ENCODE data around the gene GBE1. TPM values are rescaled to one million over a fixed set of nuclear protein-coding genes. Genes with fewer than 3 reads are reported as not detected.

GBE1 gene
- total and polyA plus RNA-seq, 10 of the 15 experiments (the other 5 are each of a cell fraction or from before 2014, with no cell fraction given), result 21.4 to 62.2 (median 41.5) TPM

GRCh38 chr3:81463781-81464180, 297.7 kb downstream of the GBE1 start:
- no peaks in the 10 kb centered on the region for H3K9me3 ChIP-seq (replicated peaks; ENCODE audit: control insufficient read depth, insufficient read depth, low read length)
- 43% methylated on average over 3 of the region's 3 CpGs for WGBS (ENCODE audit: insufficient coverage, insufficient replicate concordance, low lambda C conversion rate, missing lambda C conversion rate)
- no peak overlapping the region for H2AFZ ChIP-seq (ENCODE audit: control insufficient read depth, low read depth, low read length)
- H3K79me2 ChIP-seq (ENCODE audit: control insufficient read depth, insufficient read depth, low read length), result no peaks in the 10 kb centered on the region
- no peak overlapping the region for H3K4me3 ChIP-seq
- no peak for ATAC-seq
- H4K20me1 ChIP-seq (ENCODE audit: control insufficient read depth, insufficient read depth), result no peaks in the 10 kb centered on the region
- ChIA-PET SMC1A (ENCODE audit: uncharacterized antibody, unreplicated experiment) (interaction anchor here (1.0 kb wide), 1 partner anchor 11 kb away, joined by 4 read pairs; no protein-coding TSS in a partner anchor), CTCF (interaction anchor here (1.0 kb wide), 1 partner anchor 668 kb away, joined by 4 read pairs; no protein-coding TSS in a partner anchor), RAD21 (ENCODE audit: unreplicated experiment) (no interaction called here), POLR2A (no interaction called here)
- no peaks in the 10 kb centered on the region for H3K4me1 ChIP-seq (ENCODE audit: control insufficient read depth, insufficient read depth, low read length)
- H3K9ac ChIP-seq (ENCODE audit: control insufficient read depth, insufficient read depth, low read length), result no peak overlapping the region
- no TSS peak for BruUV-seq (replicated peaks)
- H3K4me2 ChIP-seq (ENCODE audit: control insufficient read depth, insufficient read depth), result no peak overlapping the region
- no peak overlapping the region for H3K27ac ChIP-seq (ENCODE audit: control insufficient read depth, insufficient read depth)
- FAIRE-seq, result no peak
- no peak for DNase-seq (ENCODE audit: low read depth, low spot score)
- H3K27me3 ChIP-seq (replicated peaks in 1 of 2; ENCODE audit: control insufficient read depth in 2 of 2, insufficient read depth in 2 of 2, low read length in 1 of 2), result no peaks in the 10 kb centered on the region; a peak in 1 of 4 replicates
- TF ChIP-seq NR2C2 (IDR thresholded peaks at IDR 0.05; ENCODE audit: borderline replicate concordance, control insufficient read depth, insufficient read length, low read depth) (no peak), TARDBP (IDR thresholded peaks at IDR 0.05; ENCODE audit: borderline replicate concordance) (no peak), BCLAF1 (IDR thresholded peaks at IDR 0.05) (no peak), NRF1 (conservative IDR thresholded peaks at IDR 0.05; ENCODE audit: low read depth, low read length) (no peak), RUNX3 (IDR thresholded peaks at IDR 0.05; ENCODE audit: low read length) (no peak), POLR2AphosphoS2 (IDR thresholded peaks at IDR 0.05; ENCODE audit: low read depth, low read length) (no peak), PKNOX1 (IDR thresholded peaks at IDR 0.05) (no peak), PRDM15 (CRISPR knock-in tag; IDR thresholded peaks at IDR 0.05) (no peak), IRF4 (IDR thresholded peaks at IDR 0.05; ENCODE audit: low read depth, low read length) (no peak), MYC (IDR thresholded peaks at IDR 0.05; ENCODE audit: insufficient read depth, insufficient read length, insufficient replicate concordance, low read length, severe bottlenecking) (no peak), MYB (IDR thresholded peaks at IDR 0.05; ENCODE audit: borderline replicate concordance, low read depth, low read length) (no peak)
- TF ChIP-seq, protein P1, sequence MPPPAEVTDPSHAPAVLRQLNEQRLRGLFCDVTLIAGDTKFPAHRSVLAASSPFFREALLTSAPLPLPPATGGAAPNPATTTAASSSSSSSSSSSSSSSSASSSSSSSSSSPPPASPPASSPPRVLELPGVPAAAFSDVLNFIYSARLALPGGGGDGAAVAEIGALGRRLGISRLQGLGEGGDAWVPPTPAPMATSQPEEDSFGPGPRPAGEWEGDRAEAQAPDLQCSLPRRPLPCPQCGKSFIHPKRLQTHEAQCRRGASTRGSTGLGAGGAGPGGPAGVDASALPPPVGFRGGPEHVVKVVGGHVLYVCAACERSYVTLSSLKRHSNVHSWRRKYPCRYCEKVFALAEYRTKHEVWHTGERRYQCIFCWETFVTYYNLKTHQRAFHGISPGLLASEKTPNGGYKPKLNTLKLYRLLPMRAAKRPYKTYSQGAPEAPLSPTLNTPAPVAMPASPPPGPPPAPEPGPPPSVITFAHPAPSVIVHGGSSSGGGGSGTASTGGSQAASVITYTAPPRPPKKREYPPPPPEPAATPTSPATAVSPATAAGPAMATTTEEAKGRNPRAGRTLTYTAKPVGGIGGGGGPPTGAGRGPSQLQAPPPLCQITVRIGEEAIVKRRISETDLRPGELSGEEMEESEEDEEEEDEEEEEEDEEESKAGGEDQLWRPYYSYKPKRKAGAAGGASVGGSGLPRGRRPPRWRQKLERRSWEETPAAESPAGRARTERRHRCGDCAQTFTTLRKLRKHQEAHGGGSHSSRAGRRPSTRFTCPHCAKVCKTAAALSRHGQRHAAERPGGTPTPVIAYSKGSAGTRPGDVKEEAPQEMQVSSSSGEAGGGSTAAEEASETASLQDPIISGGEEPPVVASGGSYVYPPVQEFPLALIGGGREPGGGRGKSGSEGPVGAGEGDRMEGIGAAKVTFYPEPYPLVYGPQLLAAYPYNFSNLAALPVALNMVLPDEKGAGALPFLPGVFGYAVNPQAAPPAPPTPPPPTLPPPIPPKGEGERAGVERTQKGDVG (CRISPR knock-in tag; IDR thresholded peaks at IDR 0.05), result no peak
- no peaks in the 10 kb centered on the region for H3K36me3 ChIP-seq (ENCODE audit: control insufficient read depth in 2 of 2, insufficient read depth in 2 of 2, low read length in 1 of 2)
- in situ Hi-C loops (cut with MboI) (no loop called here), intact Hi-C loops (cut with micrococcal nuclease; ENCODE audit: unreplicated experiment) (no loop called here)
